ENCODE measurements around the gene C9orf153. TPM values are rescaled to one million over a fixed set of nuclear protein-coding genes. Genes with fewer than 3 reads are reported as not detected.

The C9orf153 gene
- total and polyA plus RNA-seq, 2 experiments from 2014 or later = 0.29 TPM; not detected in 1

- TF ChIP-seq REST (IDR thresholded peaks at IDR 0.05; ENCODE audit: unreplicated experiment) = no peak
- no peak for TF ChIP-seq ZNF462 (CRISPR knock-in tag; IDR thresholded peaks at IDR 0.05)
These were observed 20.4 kb upstream of the C9orf153 start (continued) for GRCh38 chr9:86279839-86280238.

DNA sequence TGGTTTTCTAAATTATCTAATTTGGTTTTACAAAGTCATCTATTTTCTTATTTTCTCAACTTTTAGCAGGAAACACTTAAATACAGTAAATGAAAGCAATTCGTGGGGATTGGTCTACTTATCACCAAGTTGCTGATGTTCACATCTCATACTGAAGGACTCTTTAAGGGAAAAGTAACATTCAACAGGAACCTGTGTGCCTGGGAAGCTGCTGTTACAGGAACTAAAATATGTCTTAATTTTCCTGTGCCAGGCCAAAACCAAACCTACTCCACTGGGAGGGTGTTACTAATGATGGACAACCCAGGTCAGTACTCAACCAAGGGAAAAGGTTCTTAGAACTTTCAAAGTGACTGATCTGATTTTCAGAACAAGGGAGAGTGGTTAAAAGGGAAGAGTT is 17.6 kb upstream of the C9orf153 start:
- no peaks in the 10 kb centered on the region; the same call in 2 of the 3 replicates for H3K9me3 Mint-ChIP-seq
- Histone ChIP-seq H3K27me3 (ENCODE audit: insufficient read depth) (no peaks in the 10 kb centered on the region), H3K79me2 (replicated peaks; ENCODE audit: insufficient read depth) (peaks cover 81% of the 10 kb centered on the region), H3K36me3 (ENCODE audit: insufficient read depth) (peaks cover 11% of the 10 kb centered on the region; the same call in 1 of the 2 replicates), H4K20me1 (replicated peaks; ENCODE audit: insufficient read depth) (peaks cover 20% of the 10 kb centered on the region), H3K27ac (ENCODE audit: low read depth) (no peak overlapping the region), H3F3A (replicated peaks; ENCODE audit: low read depth) (0 out of 2 replicates have a peak, but pooled peaks cover 3% of the 10 kb centered on the region), H3K4me2 (no peak overlapping the region), H3K9me2 (ENCODE audit: insufficient read depth) (no peaks in the 10 kb centered on the region), H2AFZ (no peak overlapping the region), H3K4me1 (ENCODE audit: insufficient read depth) (no peaks in the 10 kb centered on the region; the same call in 1 of the 2 replicates), H3K4me3 (no peak overlapping the region)
- no peak overlapping the region for H3K4me3 Mint-ChIP-seq
- peaks cover 3% of the 10 kb centered on the region for H3K27me3 Mint-ChIP-seq (ENCODE audit: insufficient read depth, low read depth, poor library complexity)
- H3K36me3 Mint-ChIP-seq (ENCODE audit: low read depth) = peaks cover 22% of the 10 kb centered on the region
- ATAC-seq = no peak
- peaks cover 22% of the 10 kb centered on the region for H3K4me1 Mint-ChIP-seq
- H3K27ac Mint-ChIP-seq = no peak overlapping the region; the same call in 1 of the 2 replicates
- DNase-seq (ENCODE audit: low spot score) = no peak
- TF ChIP-seq STAT1 (IDR thresholded peaks at IDR 0.05; ENCODE audit: unreplicated experiment) = no peak
- TF ChIP-seq ZNF331 (CRISPR knock-in tag; IDR thresholded peaks at IDR 0.05; ENCODE audit: low read depth) = no peak
- no peak for TF ChIP-seq ETS1 (IDR thresholded peaks at IDR 0.05)
- TF ChIP-seq, protein P1, sequence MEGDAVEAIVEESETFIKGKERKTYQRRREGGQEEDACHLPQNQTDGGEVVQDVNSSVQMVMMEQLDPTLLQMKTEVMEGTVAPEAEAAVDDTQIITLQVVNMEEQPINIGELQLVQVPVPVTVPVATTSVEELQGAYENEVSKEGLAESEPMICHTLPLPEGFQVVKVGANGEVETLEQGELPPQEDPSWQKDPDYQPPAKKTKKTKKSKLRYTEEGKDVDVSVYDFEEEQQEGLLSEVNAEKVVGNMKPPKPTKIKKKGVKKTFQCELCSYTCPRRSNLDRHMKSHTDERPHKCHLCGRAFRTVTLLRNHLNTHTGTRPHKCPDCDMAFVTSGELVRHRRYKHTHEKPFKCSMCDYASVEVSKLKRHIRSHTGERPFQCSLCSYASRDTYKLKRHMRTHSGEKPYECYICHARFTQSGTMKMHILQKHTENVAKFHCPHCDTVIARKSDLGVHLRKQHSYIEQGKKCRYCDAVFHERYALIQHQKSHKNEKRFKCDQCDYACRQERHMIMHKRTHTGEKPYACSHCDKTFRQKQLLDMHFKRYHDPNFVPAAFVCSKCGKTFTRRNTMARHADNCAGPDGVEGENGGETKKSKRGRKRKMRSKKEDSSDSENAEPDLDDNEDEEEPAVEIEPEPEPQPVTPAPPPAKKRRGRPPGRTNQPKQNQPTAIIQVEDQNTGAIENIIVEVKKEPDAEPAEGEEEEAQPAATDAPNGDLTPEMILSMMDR (conservative IDR thresholded peaks at IDR 0.05; ENCODE audit: low read depth in 2 of 2) = no peak
- no peak for TF ChIP-seq REST (IDR thresholded peaks at IDR 0.05; ENCODE audit: unreplicated experiment)
- TF ChIP-seq EZH2 (IDR thresholded peaks at IDR 0.05; ENCODE audit: low read depth, unreplicated experiment) = no peak

Data from GM23338 (cell line).